Measurements from ENCODE around the gene CRMP1.

The CRMP1 gene

DNA sequence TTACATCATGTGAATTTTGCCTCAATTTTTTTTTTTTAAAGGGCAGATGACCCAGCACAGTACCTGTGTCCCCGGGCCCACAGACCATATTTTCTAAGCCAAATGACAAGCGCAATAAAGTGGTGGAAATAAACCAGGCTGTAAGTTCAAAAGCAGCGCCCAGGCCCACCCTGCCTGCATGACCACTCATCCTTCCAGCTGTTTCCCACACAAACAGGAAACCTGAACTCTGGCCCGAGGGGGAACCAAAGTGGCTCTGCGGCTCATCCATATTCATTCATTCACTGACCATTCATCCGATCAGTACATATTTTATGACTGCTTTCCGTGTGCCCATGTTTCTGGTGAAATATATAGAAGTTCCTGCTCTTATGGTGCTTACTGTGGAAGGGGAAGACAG is 33.7 kb upstream of the CRMP1 start:
- TF ChIP-seq, protein P1, sequence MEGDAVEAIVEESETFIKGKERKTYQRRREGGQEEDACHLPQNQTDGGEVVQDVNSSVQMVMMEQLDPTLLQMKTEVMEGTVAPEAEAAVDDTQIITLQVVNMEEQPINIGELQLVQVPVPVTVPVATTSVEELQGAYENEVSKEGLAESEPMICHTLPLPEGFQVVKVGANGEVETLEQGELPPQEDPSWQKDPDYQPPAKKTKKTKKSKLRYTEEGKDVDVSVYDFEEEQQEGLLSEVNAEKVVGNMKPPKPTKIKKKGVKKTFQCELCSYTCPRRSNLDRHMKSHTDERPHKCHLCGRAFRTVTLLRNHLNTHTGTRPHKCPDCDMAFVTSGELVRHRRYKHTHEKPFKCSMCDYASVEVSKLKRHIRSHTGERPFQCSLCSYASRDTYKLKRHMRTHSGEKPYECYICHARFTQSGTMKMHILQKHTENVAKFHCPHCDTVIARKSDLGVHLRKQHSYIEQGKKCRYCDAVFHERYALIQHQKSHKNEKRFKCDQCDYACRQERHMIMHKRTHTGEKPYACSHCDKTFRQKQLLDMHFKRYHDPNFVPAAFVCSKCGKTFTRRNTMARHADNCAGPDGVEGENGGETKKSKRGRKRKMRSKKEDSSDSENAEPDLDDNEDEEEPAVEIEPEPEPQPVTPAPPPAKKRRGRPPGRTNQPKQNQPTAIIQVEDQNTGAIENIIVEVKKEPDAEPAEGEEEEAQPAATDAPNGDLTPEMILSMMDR (IDR thresholded peaks at IDR 0.05; ENCODE audit: control insufficient read depth, insufficient read depth, low read depth, low read length, missing control alignments): no peak
- H3K4me3 ChIP-seq (ENCODE audit: control insufficient read depth, low read depth, low read length): no peak overlapping the region
- no peak for DNase-seq (ENCODE audit: low read depth)

DNA sequence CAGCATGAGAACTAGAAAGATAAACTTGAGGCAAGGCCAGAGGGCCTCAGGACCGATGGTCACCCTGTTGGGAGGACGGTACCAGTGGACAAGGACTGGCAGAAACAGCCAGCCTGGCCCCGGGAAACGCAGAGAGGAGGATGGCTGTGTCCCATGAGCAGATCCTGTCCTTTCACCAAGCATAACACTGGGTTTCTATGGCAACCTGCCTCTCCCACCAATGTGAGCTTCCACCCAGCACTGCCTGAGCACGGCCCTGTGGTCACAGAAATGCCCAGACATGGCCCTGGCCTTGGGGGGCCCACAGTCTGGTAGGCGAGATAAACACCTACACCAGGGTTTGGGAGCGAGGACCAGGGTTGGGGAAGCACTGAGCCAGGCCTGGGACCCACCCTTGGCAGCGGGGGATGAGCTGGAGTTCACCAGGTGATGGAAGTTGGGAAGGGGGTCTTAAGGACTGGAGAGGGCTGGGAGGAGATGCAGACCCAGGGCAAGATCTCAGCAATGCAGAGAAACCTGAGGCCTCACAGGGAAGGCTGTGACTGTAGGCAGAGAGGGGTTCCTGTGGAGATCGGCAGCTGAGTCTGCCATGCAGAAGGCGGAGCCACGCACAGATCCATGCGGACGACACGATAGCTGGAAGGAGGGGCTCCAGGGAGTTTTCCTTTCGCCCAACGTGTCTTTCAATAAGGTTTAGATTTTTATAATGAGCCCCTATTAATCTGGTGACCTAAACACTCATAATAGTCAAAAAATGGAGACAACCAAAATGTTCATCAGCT is 32.7 kb upstream of the CRMP1 start:
- TF ChIP-seq, protein P1 (IDR thresholded peaks at IDR 0.05; ENCODE audit: control insufficient read depth, insufficient read depth, low read depth, low read length, missing control alignments): no peak
- H3K4me3 ChIP-seq (ENCODE audit: control insufficient read depth, low read depth, low read length): no peak overlapping the region
- no peak for DNase-seq (ENCODE audit: low read depth)

DNA sequence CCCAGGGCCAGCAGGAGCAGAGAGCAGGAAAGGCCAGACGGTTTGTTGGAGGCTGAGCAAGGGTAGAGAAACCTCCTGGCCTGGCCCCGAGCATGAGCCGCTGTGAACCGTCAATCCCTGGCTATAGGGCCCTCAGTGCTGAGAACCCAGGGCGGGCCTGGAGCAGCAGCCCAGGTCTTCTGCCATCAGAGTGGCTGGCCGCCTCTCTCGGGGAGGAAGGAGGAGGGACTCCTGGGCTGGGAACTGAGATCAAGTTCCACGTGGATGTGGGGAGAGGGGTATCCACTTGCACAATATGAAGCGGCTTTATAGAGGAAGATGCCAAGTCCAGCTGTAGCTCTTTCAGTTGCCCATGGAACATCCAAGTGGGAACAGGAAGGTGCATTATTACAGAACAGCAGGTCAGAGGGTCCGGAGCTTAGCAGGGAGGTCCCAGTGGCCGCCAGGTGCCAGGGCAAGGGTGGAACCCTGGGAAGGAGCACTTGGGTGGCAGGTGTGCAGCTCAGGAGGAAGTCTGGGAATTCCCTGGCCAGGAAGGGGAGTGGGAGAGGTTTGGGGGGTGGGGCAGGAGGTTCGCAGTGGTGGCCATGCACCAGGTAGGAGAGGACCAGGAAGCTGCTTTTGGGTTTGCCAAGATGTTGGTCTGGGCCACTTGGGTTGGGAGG is 31.7 kb upstream of the CRMP1 start:
- no peak overlapping the region for H3K4me3 ChIP-seq (ENCODE audit: control insufficient read depth, low read depth, low read length)
- TF ChIP-seq, protein P1 (IDR thresholded peaks at IDR 0.05; ENCODE audit: control insufficient read depth, insufficient read depth, low read depth, low read length, missing control alignments): no peak
- no peak for DNase-seq (ENCODE audit: low read depth)

DNA sequence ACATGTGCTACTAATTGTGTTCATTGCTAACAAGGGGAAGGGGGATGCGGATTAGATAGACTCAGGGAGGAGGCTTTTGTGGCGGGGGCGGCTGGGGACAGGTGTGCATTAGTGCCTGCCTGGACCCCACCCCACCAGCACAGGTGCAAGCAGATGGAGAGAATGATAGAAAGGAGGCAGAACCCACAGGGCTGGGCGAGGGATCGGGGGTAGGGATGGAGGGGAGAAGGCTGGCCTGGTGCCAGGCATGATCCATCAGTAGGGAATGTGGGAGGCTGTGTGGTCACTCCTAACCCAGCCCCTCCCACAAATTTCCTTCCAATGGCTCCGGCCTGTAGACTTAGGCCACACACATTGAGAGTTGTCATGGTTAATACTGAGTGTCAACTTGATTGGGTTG is 30.5 kb upstream of the CRMP1 start:
- TF ChIP-seq, protein P1 (IDR thresholded peaks at IDR 0.05; ENCODE audit: control insufficient read depth, insufficient read depth, low read depth, low read length, missing control alignments): no peak
- DNase-seq (ENCODE audit: low read depth): no peak

DNA sequence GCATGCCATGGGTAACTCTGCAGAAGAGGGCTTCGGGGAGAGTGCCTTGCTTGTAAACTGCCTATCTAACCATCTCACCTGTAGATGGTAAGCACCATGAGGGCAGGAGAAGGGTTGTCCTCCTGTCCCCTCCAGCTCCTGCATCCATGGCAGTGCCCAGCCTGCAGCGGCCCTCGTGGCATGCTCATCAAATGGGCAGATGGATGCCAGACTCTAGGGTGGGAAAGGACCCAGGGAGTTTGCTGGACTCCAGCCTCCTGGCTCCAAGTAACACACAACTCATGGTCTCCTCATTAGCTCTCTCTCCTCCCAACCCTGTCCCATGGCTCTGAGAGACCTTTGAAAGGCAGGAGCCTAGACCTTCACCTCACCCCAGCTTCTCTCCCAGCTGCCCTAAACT is 29.7 kb upstream of the CRMP1 start:
- H3K4me3 ChIP-seq (ENCODE audit: control insufficient read depth, low read depth, low read length): no peak overlapping the region
- DNase-seq (ENCODE audit: low read depth): no peak
- TF ChIP-seq, protein P1 (IDR thresholded peaks at IDR 0.05; ENCODE audit: control insufficient read depth, insufficient read depth, low read depth, low read length, missing control alignments): no peak

More for the DNA sequence above, 30.5 kb upstream of the CRMP1 start:
- no peak overlapping the region for H3K4me3 ChIP-seq (ENCODE audit: control insufficient read depth, low read depth, low read length)

DNA sequence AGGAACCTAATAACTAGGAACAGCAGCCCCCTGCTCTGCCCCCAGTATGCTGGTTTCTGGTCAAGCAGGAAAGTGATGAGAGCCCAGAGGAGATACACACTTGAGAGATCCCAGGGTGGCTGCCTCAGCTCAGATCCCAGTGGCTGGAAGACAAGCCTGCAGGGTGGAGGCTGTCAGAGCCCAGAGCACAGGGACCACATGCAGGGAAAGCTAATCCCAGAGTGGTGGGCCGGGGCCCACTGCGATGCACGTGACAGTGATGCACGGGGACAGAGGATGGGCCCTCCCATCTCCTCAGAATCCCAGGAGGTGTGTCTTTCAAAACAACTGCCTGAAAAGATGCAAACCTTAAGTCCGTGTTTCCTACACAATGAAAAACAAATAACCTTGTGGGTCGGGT is 29.1 kb upstream of the CRMP1 start:
- H3K4me3 ChIP-seq (ENCODE audit: control insufficient read depth, low read depth, low read length): no peak overlapping the region
- DNase-seq (ENCODE audit: low read depth): no peak
- TF ChIP-seq, protein P1 (IDR thresholded peaks at IDR 0.05; ENCODE audit: control insufficient read depth, insufficient read depth, low read depth, low read length, missing control alignments): no peak
